Endothelial cell (in vitro differentiated cells): Measurements from ENCODE around the gene ELAVL3. TPM values are rescaled to one million over a fixed set of nuclear protein-coding genes. Genes with fewer than 3 reads are reported as not detected.

ENCODE experiments used
- DNase-seq: peaks from one replicate; pipeline ENCODE4 v3.0.0; 2021; ENCODE audit warnings: low spot score
- H3K27ac Mint-ChIP-seq: one replicate; pipeline ENCODE4 v1.8.0; 2021; ENCODE audit warnings: mixed read lengths, inconsistent platforms; ENCODE audit not compliant: unreplicated experiment
- H3K27me3 Mint-ChIP-seq: one replicate; pipeline ENCODE4 v1.8.0; 2021; ENCODE audit warnings: mild to moderate bottlenecking, moderate library complexity, mixed read lengths, inconsistent platforms; ENCODE audit not compliant: unreplicated experiment
- H3K36me3 Mint-ChIP-seq: one replicate; pipeline ENCODE4 v1.8.0; 2021; ENCODE audit warnings: mild to moderate bottlenecking, low read depth, mixed read lengths, inconsistent platforms; ENCODE audit not compliant: unreplicated experiment
- H3K4me1 Mint-ChIP-seq: one replicate; pipeline ENCODE4 v1.8.0; 2021; ENCODE audit warnings: mild to moderate bottlenecking, mixed read lengths, inconsistent platforms; ENCODE audit not compliant: unreplicated experiment
- H3K4me3 Mint-ChIP-seq: one replicate; pipeline ENCODE4 v1.8.0; 2021; ENCODE audit warnings: mild to moderate bottlenecking, mixed read lengths, inconsistent platforms; ENCODE audit not compliant: unreplicated experiment
- H3K9me3 Mint-ChIP-seq: one replicate; pipeline ENCODE4 v1.8.0; 2021; ENCODE audit warnings: mixed read lengths, inconsistent platforms; ENCODE audit not compliant: unreplicated experiment
- total RNA-seq: library from RNA; stranded (reverse); fragmentation: NEBNext Ultra II Directional; extraction: Animal tissue kit (Norgen Biotek cat#: 25700); gene quantifications from one replicate; pipeline ENCODE4 v1.2.1, GENCODE V29; 2021; ENCODE audit not compliant: unreplicated experiment
- TF ChIP-seq, protein P1 (sequence below): fragments of 200-600 bp; sonication (generic); IDR thresholded peaks from one replicate; pipeline ENCODE4 v1.5.0; 2021; ENCODE audit warnings: antibody characterized with exemption; ENCODE audit not compliant: unreplicated experiment

Gene ELAVL3
- total RNA-seq, 1 donor from 2014 or later, result 0.54 TPM

DNA sequence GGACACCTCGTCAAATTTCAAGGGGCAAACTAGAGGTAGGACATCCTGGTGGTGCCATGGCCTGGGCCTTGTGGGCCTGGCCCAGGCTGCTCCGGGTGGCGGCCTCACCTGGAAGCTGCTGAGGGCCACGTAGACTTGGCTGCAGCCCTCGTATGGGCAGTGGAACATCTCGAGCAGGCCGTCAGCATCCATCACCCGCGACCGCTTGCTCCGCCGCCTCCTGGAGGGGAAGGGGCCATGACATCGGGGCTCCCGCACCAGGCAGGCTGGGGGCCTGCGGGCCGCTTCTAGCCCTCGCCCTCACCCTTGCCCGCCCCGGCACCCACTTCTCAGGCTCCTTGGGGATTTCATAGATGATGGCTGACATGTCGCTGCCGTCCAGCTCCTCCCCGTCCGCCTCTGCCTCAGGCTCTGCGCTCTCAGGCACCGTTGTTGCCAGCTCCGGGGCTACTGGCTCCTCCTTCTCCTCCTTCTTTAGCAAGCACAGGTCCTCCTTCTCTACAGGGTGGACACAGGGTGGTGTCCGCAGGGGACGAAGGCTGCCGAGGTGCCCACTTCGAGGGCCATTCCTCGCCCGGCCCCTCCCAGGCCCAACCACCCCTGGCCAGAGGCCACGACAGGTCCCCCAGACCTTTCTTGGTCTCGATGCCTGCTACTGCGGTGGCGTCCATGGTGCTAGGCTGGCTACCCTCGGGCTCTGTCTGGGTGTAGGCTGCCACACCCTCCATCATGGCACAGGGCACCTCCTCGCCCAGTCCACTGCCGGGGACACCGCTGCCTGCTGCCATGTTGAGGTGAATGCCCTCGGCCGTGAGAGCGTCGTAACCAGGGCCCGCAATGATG, 6.0 kb upstream of the ELAVL3 start:
- Mint-ChIP-seq H3K4me3 (no peak overlapping the region), H3K27ac (no peak overlapping the region), H3K36me3 (peaks cover 9% of the 10 kb centered on the region), H3K27me3 (peaks cover 9% of the 10 kb centered on the region), H3K4me1 (peaks cover 3% of the 10 kb centered on the region), H3K9me3 (no peaks in the 10 kb centered on the region)
- no peak for DNase-seq
- TF ChIP-seq, protein P1, sequence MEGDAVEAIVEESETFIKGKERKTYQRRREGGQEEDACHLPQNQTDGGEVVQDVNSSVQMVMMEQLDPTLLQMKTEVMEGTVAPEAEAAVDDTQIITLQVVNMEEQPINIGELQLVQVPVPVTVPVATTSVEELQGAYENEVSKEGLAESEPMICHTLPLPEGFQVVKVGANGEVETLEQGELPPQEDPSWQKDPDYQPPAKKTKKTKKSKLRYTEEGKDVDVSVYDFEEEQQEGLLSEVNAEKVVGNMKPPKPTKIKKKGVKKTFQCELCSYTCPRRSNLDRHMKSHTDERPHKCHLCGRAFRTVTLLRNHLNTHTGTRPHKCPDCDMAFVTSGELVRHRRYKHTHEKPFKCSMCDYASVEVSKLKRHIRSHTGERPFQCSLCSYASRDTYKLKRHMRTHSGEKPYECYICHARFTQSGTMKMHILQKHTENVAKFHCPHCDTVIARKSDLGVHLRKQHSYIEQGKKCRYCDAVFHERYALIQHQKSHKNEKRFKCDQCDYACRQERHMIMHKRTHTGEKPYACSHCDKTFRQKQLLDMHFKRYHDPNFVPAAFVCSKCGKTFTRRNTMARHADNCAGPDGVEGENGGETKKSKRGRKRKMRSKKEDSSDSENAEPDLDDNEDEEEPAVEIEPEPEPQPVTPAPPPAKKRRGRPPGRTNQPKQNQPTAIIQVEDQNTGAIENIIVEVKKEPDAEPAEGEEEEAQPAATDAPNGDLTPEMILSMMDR, result no peak

DNA sequence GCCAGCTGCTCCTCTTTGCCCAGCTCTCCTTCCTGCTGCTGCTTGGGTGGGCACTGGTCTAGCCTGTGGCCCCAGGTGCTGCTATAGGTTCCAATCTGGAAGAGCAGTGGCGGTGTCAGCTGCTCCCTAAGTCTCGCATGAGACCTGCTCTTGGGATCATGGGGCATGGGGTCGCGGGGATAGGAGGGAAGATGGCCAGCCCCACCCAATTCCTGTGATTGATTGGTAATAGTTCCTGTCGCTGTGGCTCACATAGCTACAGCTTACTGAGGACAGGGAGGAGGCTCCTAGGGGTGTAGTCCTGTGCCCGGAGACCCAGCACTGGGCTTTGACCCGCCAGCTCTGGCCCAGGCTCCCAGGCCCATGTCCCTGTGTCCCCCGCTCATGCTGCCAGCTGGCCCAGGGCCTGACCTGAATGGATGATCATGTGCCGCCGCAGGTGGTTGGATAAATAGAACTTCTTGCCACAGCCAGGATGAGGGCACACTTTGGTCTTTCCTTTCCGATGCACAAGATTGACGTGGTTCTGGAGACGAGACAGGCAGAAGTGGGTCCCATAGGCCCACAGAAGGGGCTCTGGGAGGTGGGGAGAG, 4.5 kb upstream of the ELAVL3 start:
- H3K4me1 Mint-ChIP-seq, result peaks cover 3% of the 10 kb centered on the region
- H3K9me3 Mint-ChIP-seq, result no peaks in the 10 kb centered on the region
- no peak overlapping the region for H3K4me3 Mint-ChIP-seq
- TF ChIP-seq, protein P1, result no peak
- H3K27ac Mint-ChIP-seq, result peak overlapping the region; percentile 32
- peaks cover 16% of the 10 kb centered on the region for H3K27me3 Mint-ChIP-seq
- no peak for DNase-seq
- H3K36me3 Mint-ChIP-seq, result peaks cover 9% of the 10 kb centered on the region

DNA sequence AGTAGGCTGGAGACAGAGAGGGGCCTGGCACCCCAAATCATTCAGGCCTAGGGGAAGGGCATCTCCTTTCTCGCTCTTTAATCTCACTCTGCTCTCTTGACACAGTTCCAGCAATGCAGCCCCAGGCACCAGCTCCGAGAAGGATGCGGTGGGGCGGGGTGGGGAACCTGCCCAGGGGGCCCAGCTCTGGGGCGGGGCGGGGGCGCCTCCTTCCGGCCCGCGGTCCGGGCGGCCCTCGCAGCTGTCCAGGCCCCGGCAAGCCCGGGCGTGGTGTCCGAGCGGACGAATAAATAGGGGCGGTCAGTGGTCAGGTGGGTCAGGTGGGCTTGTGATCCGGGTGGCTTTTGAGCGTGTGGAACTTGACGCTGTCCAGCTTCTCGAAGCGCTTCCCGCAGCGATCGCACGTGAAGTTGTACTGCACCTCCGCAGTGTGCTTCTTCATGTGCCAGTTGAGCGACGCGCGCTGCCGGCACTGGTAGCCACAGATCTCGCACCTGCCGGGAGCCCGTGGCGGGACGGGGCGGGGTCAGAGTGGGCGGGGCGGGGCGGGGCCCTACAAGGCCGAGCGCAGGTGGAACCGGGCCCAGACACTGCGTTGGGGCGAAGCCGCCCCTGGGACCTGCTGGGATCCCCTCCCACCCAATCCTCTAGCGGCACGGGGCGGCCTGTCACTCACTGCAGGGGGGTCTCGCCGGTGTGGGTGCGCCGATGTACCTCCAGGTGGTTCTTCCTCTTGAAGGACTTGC, 2.7 kb upstream of the ELAVL3 start:
- TF ChIP-seq, protein P1, result no peak
- no peak for DNase-seq
- Mint-ChIP-seq H3K27ac (no peak overlapping the region), H3K4me1 (peaks cover 6% of the 10 kb centered on the region), H3K36me3 (peaks cover 3% of the 10 kb centered on the region), H3K27me3 (peaks cover 22% of the 10 kb centered on the region), H3K4me3 (no peak overlapping the region), H3K9me3 (no peaks in the 10 kb centered on the region)

DNA sequence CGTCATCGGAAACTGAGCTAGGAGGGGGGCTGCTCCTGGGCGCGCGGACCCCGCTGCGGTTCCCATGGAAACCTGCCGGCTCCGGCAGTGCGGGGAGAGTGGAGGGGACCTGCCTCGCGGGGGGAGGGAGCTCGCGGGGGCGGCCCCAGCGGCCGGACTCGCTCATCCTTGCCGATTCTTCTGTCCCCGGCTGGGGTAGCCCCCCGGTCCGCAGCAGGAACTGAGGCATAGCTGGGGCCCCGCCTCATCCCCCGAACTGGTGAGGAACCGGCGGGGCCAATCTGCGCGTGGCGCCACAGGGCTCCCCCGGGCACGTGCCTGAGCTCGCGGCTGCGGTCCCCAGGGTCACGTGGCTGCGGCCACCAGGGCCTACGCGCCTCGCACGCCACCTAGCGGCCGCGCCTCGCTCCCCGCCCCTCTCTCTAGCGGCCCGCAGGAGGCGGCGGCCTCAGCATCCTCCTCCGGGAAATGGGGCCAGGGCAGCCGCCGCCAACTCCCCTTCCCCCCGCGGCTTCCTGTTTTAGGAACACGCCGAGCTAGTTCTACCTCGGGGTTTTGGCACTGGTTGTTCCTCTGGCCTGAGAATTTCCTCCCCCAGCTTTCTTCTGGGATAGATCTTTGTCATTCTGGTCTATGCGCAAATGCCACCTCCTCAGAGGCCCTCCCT, 1.7 kb upstream of the ELAVL3 start:
- peak overlapping the region; percentile 36 for H3K27ac Mint-ChIP-seq
- H3K4me1 Mint-ChIP-seq, result peaks cover 6% of the 10 kb centered on the region
- peaks cover 3% of the 10 kb centered on the region for H3K36me3 Mint-ChIP-seq
- peaks cover 29% of the 10 kb centered on the region for H3K27me3 Mint-ChIP-seq
- TF ChIP-seq, protein P1, result peak; percentile 94
- no peaks in the 10 kb centered on the region for H3K9me3 Mint-ChIP-seq
- DNase-seq, result peak; percentile 78
- peak overlapping the region; percentile 42 for H3K4me3 Mint-ChIP-seq
